VCaP (cell line): ENCODE results near the gene TMED7.
"Not testable (repeated sequence)": the region's sequence is repeated elsewhere in the genome, so short reads cannot be mapped to it uniquely, and the experiment has no call there.

Experiments
- H3K27ac ChIP-seq: fragments of 450-650 bp; 2 replicates; pipeline ENCODE4 v1.5.1; 2017
- CTCF ChIP-seq: fragments of 450-650 bp; conservative IDR thresholded peaks from 2 replicates; pipeline ENCODE4 v1.5.1; 2017; ENCODE audit warnings: mild to moderate bottlenecking, moderate library complexity

Gene TMED7

GRCh38 chr5:115625579-115626444 is at the start of gene TMED7:
Gene TMED7 (minus strand): TSS chr5:115626036. CDS start chr5:115625792, 244 bp downstream.
- H3K27ac ChIP-seq: peak within 1 kb of the TSS; percentile 91
- TF ChIP-seq CTCF: no peak

DNA sequence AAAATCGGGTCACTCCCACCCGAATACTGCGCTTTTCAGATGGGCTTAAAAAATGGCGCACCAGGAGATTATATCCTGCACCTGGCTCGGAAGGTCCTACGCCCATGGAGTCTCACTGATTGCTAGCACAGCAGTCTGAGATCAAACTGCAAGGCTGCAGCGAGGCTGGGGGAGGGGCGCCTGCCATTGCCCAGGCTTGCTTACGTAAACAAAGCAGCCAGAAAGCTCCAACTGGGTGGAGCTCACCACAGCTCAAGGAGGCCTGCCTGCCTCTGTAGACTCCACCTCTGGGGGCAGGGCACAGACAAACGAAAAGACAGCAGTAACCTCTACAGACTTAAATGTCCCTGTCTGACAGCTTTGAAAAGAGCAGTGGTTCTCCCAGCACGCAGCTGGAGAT is 48.9 kb upstream of the TMED7 start:
- H3K27ac ChIP-seq: not testable (repeated sequence)

GRCh38 chr5:115673596-115673995 is 47.8 kb upstream of the TMED7 start:
- no peak for TF ChIP-seq CTCF
- H3K27ac ChIP-seq: no peak overlapping the region

DNA sequence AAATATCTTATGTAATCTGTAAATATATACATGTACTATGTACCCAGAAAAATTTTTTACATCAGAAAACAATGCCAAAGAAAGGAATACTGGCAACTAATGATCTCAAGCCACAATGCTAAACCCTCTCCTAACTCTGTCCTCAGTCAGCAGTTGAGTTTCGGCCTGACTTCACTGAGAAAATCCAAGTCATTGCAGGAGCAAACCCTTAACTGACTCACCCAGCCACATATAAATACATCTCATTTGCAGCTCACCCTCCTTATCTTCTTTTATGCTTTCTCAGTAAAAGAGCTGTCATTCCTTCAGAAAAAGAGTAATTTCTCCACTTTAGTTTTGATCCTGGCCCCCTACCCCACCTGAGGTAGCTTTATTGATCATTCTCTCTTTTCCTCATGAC is 46.1 kb upstream of the TMED7 start:
- no peak overlapping the region for H3K27ac ChIP-seq
- TF ChIP-seq CTCF: no peak

DNA sequence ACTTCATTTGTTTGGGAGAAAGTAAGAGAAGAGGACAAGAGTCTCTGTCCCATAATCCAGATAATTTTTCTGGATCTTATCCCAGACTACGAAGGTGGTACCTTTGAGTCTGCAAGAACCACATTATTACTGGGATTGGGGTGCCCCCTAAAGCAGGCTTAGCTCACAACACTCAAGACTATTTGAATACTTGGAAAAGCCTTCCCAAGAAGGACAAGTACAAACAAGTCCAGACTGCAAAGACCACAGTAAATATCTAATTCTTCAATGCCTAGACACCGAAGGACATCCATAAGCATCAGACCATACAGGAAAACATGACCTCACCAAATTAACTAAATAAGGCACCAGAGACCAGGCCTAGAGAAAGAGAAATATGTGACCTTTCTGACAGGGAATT is 40.2 kb upstream of the TMED7 start:
- no peak overlapping the region for H3K27ac ChIP-seq
- TF ChIP-seq CTCF: no peak

GRCh38 chr5:115661563-115661962 is 35.7 kb upstream of the TMED7 start:
- no peak for TF ChIP-seq CTCF

GRCh38 chr5:115661101-115661500 is 35.3 kb upstream of the TMED7 start:
- no peak overlapping the region for H3K27ac ChIP-seq
- TF ChIP-seq CTCF: no peak

More at GRCh38 chr5:115661563-115661962, 35.7 kb upstream of the TMED7 start:
- H3K27ac ChIP-seq: no peak overlapping the region

GRCh38 chr5:115657881-115658233 is 32.0 kb upstream of the TMED7 start:
- TF ChIP-seq CTCF: no peak
- H3K27ac ChIP-seq: no peak overlapping the region
